Natural killer cell (primary cell): ENCODE results near the gene GATAD2A. TPM values are rescaled to one million over a fixed set of nuclear protein-coding genes. Genes with fewer than 3 reads are reported as not detected.

Source experiments
- ATAC-seq, 3 donors: fragments of 150-1000 bp in 2 of 3; fragments of 200-7000 bp in 1 of 3; cut with Tn5 transposase; 1 replicate in 1 of 3; 2 replicates in 2 of 3; pipeline ENCODE4 v1.10.0; 2021; ENCODE audit warnings: mild to moderate bottlenecking in 2 of 3, moderate library complexity in 2 of 3
- DNase-seq, 2 donors: peaks; one replicate each; pipeline versions ENCODE4 v3.0.0 to v3.0.0-alpha.2; 2013 to 2021; ENCODE audit warnings: mixed read lengths in 1 of 2
- H3K27ac ChIP-seq: one replicate; pipeline ENCODE4 v1.5.1; 2013; ENCODE audit warnings: mild to moderate bottlenecking, low read length
- H3K27me3 ChIP-seq: one replicate; pipeline ENCODE4 v1.6.1; 2013; ENCODE audit warnings: low read length; ENCODE audit not compliant: control insufficient read depth, insufficient read depth
- H3K36me3 ChIP-seq: one replicate; pipeline ENCODE4 v1.6.1; 2013; ENCODE audit warnings: low read length; ENCODE audit not compliant: control insufficient read depth, insufficient read depth
- H3K4me1 ChIP-seq: one replicate; pipeline ENCODE4 v1.6.1; 2013; ENCODE audit warnings: low read length; ENCODE audit not compliant: control insufficient read depth, insufficient read depth
- H3K4me3 ChIP-seq: one replicate; pipeline ENCODE4 v1.5.1; 2013; ENCODE audit warnings: low read length
- H3K9me3 ChIP-seq: one replicate; pipeline ENCODE4 v1.6.1; 2013; ENCODE audit warnings: low read length; ENCODE audit not compliant: control insufficient read depth, insufficient read depth
- H3K27ac Mint-ChIP-seq, 2 donors: one replicate each; pipeline ENCODE4 v1.8.0; 2022; ENCODE audit warnings: mild to moderate bottlenecking in 2 of 2, mixed read lengths in 2 of 2, moderate library complexity in 1 of 2
- H3K27me3 Mint-ChIP-seq, 2 donors: one replicate each; pipeline ENCODE4 v1.8.0; 2022; ENCODE audit warnings: low read depth in 2 of 2, mixed read lengths in 2 of 2
- H3K36me3 Mint-ChIP-seq: one replicate; pipeline ENCODE4 v1.8.0; 2022; ENCODE audit warnings: mixed read lengths
- H3K4me1 Mint-ChIP-seq, 2 donors: one replicate each; pipeline ENCODE4 v1.8.0; 2022; ENCODE audit warnings: mixed read lengths in 2 of 2
- H3K4me3 Mint-ChIP-seq: one replicate; pipeline ENCODE4 v1.8.0; 2022; ENCODE audit warnings: mild to moderate bottlenecking, moderate library complexity, mixed read lengths
- H3K9me3 Mint-ChIP-seq, 2 donors: one replicate each; pipeline ENCODE4 v1.8.0; 2022; ENCODE audit warnings: mixed read lengths in 2 of 2
- WGBS: methylation state at CpG from one replicate; pipeline ENCODE4 v1.1.7; 2013; ENCODE audit warnings: missing lambda C conversion rate; ENCODE audit not compliant: insufficient coverage; 5-methylcytosine and 5-hydroxymethylcytosine counted together
- intact Hi-C: fragments of 100-400 bp; cut with micrococcal nuclease; formaldehyde crosslinking; loops from one replicate; pipeline ENCODE4 v1.14.2; 2022
- total RNA-seq, 4 donors: library from RNA; stranded (reverse); fragments of 120-200 nt in 1 of 4; gene quantifications; one replicate each; pipeline versions ENCODE4 v1.2.3 to v1.2.4, GENCODE V29; 2013 to 2022
- TF ChIP-seq, protein P1 (sequence below): fragments of 200-600 bp; IDR thresholded peaks from one replicate; pipeline ENCODE4 v1.8.0; 2022; ENCODE audit warnings: antibody characterized with exemption

Gene GATAD2A
- total RNA-seq, 3 donors from 2014 or later (not counting 1 experiment from before 2014, with no cell fraction given): 209 to 232 (median 230) TPM

- intact Hi-C loops: loop anchor here (1.0 to 2.0 kb wide), 2 partner anchors 8 to 16 kb away; no protein-coding TSS in a partner anchor
- Histone ChIP-seq H3K27me3 (no peaks in the 10 kb centered on the region), H3K36me3 (peaks cover 5% of the 10 kb centered on the region), H3K4me3 (no peak overlapping the region), H3K4me1 (peaks cover 93% of the 10 kb centered on the region), H3K9me3 (no peaks in the 10 kb centered on the region), H3K27ac (peak overlapping the region; percentile 92)
- Mint-ChIP-seq H3K27me3 (no peaks in the 10 kb centered on the region), H3K4me1 (peaks cover 73 to 76% of the 10 kb centered on the region in 2 donors), H3K4me3 (peak overlapping the region; percentile 95), H3K27ac (peak overlapping the region; percentile 97 to 100), H3K36me3 (no peaks in the 10 kb centered on the region), H3K9me3 (no peaks in the 10 kb centered on the region)
- TF ChIP-seq, protein P1, sequence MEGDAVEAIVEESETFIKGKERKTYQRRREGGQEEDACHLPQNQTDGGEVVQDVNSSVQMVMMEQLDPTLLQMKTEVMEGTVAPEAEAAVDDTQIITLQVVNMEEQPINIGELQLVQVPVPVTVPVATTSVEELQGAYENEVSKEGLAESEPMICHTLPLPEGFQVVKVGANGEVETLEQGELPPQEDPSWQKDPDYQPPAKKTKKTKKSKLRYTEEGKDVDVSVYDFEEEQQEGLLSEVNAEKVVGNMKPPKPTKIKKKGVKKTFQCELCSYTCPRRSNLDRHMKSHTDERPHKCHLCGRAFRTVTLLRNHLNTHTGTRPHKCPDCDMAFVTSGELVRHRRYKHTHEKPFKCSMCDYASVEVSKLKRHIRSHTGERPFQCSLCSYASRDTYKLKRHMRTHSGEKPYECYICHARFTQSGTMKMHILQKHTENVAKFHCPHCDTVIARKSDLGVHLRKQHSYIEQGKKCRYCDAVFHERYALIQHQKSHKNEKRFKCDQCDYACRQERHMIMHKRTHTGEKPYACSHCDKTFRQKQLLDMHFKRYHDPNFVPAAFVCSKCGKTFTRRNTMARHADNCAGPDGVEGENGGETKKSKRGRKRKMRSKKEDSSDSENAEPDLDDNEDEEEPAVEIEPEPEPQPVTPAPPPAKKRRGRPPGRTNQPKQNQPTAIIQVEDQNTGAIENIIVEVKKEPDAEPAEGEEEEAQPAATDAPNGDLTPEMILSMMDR: no peak
- DNase-seq: peak in 1 of 2 donors; percentile 61
- ATAC-seq: peak; percentile 9 to 43 (median 25)
Measured at GRCh38 chr19:19459073-19459472, 53.6 kb downstream of the GATAD2A start.

GRCh38 chr19:19459707-19460251, 54.3 kb downstream of the GATAD2A start:
- Mint-ChIP-seq H3K9me3 (no peaks in the 10 kb centered on the region), H3K36me3 (no peaks in the 10 kb centered on the region), H3K27ac (peak overlapping the region; percentile 97 to 100), H3K4me1 (peaks cover 78 to 82% of the 10 kb centered on the region in 2 donors), H3K27me3 (no peaks in the 10 kb centered on the region), H3K4me3 (peak overlapping the region; percentile 95)
- H3K36me3 ChIP-seq: peaks cover 5% of the 10 kb centered on the region
- ATAC-seq (peak; percentile 51 to 79 (median 67)), DNase-seq (peak; percentile 68 to 84)
- H3K9me3 ChIP-seq: no peaks in the 10 kb centered on the region
- peaks cover 93% of the 10 kb centered on the region for H3K4me1 ChIP-seq
- TF ChIP-seq, protein P1: no peak
- WGBS: 2% methylated on average over 6 of the region's 8 CpGs
- H3K27ac ChIP-seq: peak overlapping the region; percentile 92
- no peaks in the 10 kb centered on the region for H3K27me3 ChIP-seq
- intact Hi-C loops: loop anchor here (1.0 to 5.0 kb wide), 4 partner anchors 8 to 52 kb away; partner anchors contain the start of gene GATAD2A
- peak overlapping the region; percentile 25 for H3K4me3 ChIP-seq

GRCh38 chr19:19460258-19460731, 54.8 kb downstream of the GATAD2A start:
- H3K4me3 Mint-ChIP-seq: peak overlapping the region; percentile 95
- Histone ChIP-seq H3K36me3 (peaks cover 10% of the 10 kb centered on the region), H3K4me3 (peak overlapping the region; percentile 25)

More at GRCh38 chr19:19460258-19460731, 54.8 kb downstream of the GATAD2A start:
- H3K27me3 Mint-ChIP-seq: no peaks in the 10 kb centered on the region
- H3K9me3 Mint-ChIP-seq: no peaks in the 10 kb centered on the region
- intact Hi-C loops: loop anchor here (2.0 to 5.0 kb wide), 2 partner anchors 13 to 53 kb away; partner anchors contain the start of gene GATAD2A
- peaks cover 81 to 87% of the 10 kb centered on the region in 2 donors for H3K4me1 Mint-ChIP-seq
- WGBS: 12% methylated on average over 10 of the region's 10 CpGs
- Histone ChIP-seq H3K4me1 (peaks cover 92% of the 10 kb centered on the region), H3K27ac (peak overlapping the region; percentile 92), H3K9me3 (no peaks in the 10 kb centered on the region), H3K27me3 (no peaks in the 10 kb centered on the region)
- H3K36me3 Mint-ChIP-seq: no peaks in the 10 kb centered on the region
- DNase-seq (peak; percentile 55 to 58), ATAC-seq (peak; percentile 26 to 38 (median 34))
- H3K27ac Mint-ChIP-seq: peak overlapping the region; percentile 97 to 100
- TF ChIP-seq, protein P1: no peak
